ENCODE results near the gene ZNF845. TPM values are rescaled to one million over a fixed set of nuclear protein-coding genes. Genes with fewer than 3 reads are reported as not detected.
"Not testable (repeated sequence)": the region's sequence is repeated elsewhere in the genome, so short reads cannot be mapped to it uniquely, and the experiment has no call there.

Gene ZNF845
- 1 to 10 TPM; 7.7 to 9.8 (median 8.1) TPM for polyA plus RNA-seq (ENCODE audit: insufficient read length in 3 of 3)
- long read RNA-seq, donor 1, full-length matches to known transcripts, result 1 of 1 reads
- long read RNA-seq, donor 1, partial matches to known transcripts, result 0 of 1 reads
- long read RNA-seq, donor 1, other reads (novel, unspliced or antisense), result 0 of 1 reads
- long read RNA-seq, donor 2, full-length matches to known transcripts, result 1 of 1 reads
- long read RNA-seq, donor 2, partial matches to known transcripts, result 0 of 1 reads
- long read RNA-seq, donor 2, other reads (novel, unspliced or antisense), result 0 of 1 reads
- long read RNA-seq, donor 3, full-length matches to known transcripts, result 2 of 2 reads
- long read RNA-seq, donor 3, partial matches to known transcripts, result 0 of 2 reads
- long read RNA-seq, donor 3, other reads (novel, unspliced or antisense), result 0 of 2 reads
- long read RNA-seq, donor 4, full-length matches to known transcripts, result 1 of 1 reads
- long read RNA-seq, donor 4, partial matches to known transcripts, result 0 of 1 reads
- long read RNA-seq, donor 4, other reads (novel, unspliced or antisense), result 0 of 1 reads
- long read RNA-seq, donor 5, result 0 reads
- long read RNA-seq, donor 6, result 0 reads
- long read RNA-seq, donor 7, full-length matches to known transcripts, result 1 of 1 reads
- long read RNA-seq, donor 7, partial matches to known transcripts, result 0 of 1 reads
- long read RNA-seq, donor 7, other reads (novel, unspliced or antisense), result 0 of 1 reads
- long read RNA-seq, donor 8, result 0 reads
- long read RNA-seq, donor 9, full-length matches to known transcripts, result 4 of 4 reads
- long read RNA-seq, donor 9, partial matches to known transcripts, result 0 of 4 reads
- long read RNA-seq, donor 9, other reads (novel, unspliced or antisense), result 0 of 4 reads
- long read RNA-seq, donor 10, full-length matches to known transcripts, result 1 of 6 reads
- long read RNA-seq, donor 10, partial matches to known transcripts, result 5 of 6 reads
- long read RNA-seq, donor 10, other reads (novel, unspliced or antisense), result 0 of 6 reads
- long read RNA-seq, donor 11, full-length matches to known transcripts, result 1 of 1 reads
- long read RNA-seq, donor 11, partial matches to known transcripts, result 0 of 1 reads
- long read RNA-seq, donor 11, other reads (novel, unspliced or antisense), result 0 of 1 reads
- long read RNA-seq, donor 12, full-length matches to known transcripts, result 1 of 1 reads
- long read RNA-seq, donor 12, partial matches to known transcripts, result 0 of 1 reads
- long read RNA-seq, donor 12, other reads (novel, unspliced or antisense), result 0 of 1 reads
- long read RNA-seq, donor 13, full-length matches to known transcripts, result 1 of 1 reads
- long read RNA-seq, donor 13, partial matches to known transcripts, result 0 of 1 reads
- long read RNA-seq, donor 13, other reads (novel, unspliced or antisense), result 0 of 1 reads
- long read RNA-seq, donor 14, full-length matches to known transcripts, result 4 of 4 reads
- long read RNA-seq, donor 14, partial matches to known transcripts, result 0 of 4 reads
- long read RNA-seq, donor 14, other reads (novel, unspliced or antisense), result 0 of 4 reads
- long read RNA-seq, donor 15, result 0 reads
- long read RNA-seq, donor 16, full-length matches to known transcripts, result 2 of 2 reads
- long read RNA-seq, donor 16, partial matches to known transcripts, result 0 of 2 reads
- long read RNA-seq, donor 16, other reads (novel, unspliced or antisense), result 0 of 2 reads

GRCh38 chr19:53333463-53334449 lies at the start of gene ZNF845:
TSS of gene ZNF845 (plus strand) at chr19:53333749. CDS start at chr19:53341308, 7,559 bp downstream.
- peak; percentile 87 for DNase-seq

DNA sequence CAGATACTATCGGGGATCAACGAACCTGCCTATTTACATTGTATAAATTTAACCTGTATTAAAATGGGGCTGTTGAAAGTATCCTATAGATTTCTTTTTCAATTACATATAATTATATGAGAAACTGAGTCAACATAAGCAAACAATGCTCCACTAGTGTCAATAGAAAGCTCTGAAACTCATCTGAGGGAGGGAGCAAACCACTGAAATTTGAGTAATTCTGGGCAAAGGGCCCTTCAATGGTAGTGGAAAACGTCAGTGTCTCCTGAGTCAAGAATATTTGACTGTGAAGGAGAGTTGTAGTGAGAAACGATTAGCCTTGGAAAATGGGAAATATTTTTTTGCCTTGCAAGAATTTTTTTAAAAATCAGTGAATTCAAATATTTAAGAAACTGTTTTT lies 48.5 kb upstream of the ZNF845 start:
- no peak for DNase-seq

GRCh38 chr19:53290758-53291549 lies 42.6 kb upstream of the ZNF845 start:
- DNase-seq, result no peak

GRCh38 chr19:53294786-53295441 lies 38.6 kb upstream of the ZNF845 start:
- DNase-seq, result no peak

GRCh38 chr19:53301341-53301740 lies 32.2 kb upstream of the ZNF845 start:
- DNase-seq, result not testable (repeated sequence)

DNA sequence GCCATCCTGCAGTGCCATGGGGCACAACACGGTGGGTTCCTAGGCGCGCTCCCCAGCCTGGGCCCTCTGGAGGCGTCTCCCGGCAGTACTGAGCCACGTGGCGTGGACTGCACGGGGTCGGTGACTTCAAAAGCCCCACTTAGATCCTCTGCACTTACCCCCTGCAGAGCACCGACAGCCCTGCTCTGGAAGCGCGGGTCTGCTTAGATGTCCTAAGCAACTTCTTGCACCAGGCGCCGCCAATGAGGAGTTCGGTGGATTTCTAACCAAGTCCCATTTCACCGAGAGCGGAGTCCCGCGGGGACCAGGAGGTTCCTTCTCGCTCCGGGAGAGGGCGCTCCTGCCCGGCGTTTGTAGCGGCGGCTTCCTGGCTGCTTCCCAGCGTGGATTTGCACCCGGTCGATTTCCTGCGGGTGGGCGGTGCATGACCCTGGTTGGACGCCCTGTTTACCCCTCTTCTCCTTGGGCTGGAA lies 25.2 kb upstream of the ZNF845 start:
- peak; percentile 47 for DNase-seq

DNA sequence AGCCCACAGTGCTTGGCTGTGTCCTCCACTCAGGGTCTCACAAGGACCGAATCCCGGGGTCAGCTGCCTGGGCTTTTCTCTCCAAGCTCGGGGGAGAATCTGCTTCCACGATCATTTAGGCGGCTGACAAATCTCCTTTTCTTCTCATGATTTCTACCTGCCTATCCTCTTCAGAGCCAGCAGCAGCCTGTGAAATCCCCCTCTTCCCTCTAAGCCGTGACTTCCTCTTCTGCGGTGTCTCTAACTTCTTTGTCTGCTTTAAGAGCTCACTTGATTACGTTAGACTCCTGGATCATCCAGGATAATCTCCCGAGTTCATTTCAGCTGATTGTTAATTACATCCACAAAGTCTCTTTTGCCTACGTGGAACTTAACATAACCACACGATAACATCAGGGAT lies 22.5 kb upstream of the ZNF845 start:
- no peak for DNase-seq

DNA sequence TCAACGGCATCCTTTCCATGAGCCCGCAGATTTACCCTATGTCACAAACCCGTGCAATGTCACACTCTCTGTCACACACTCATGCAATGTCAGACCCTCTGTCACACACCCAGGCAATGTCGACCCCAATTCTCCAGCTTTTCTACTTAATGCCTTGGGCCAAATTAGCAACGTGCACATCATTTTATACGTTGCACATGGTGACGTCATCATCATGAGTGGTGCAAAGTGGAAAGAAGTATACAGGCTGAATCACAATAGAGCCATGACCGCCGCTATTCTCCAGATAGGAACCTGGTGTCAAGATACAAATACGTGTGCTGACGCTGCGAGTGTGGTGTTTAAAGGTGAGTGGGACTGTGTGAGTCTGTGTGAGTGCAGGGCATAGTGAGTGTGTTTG lies 21.7 kb upstream of the ZNF845 start:
- no peak for DNase-seq

DNA sequence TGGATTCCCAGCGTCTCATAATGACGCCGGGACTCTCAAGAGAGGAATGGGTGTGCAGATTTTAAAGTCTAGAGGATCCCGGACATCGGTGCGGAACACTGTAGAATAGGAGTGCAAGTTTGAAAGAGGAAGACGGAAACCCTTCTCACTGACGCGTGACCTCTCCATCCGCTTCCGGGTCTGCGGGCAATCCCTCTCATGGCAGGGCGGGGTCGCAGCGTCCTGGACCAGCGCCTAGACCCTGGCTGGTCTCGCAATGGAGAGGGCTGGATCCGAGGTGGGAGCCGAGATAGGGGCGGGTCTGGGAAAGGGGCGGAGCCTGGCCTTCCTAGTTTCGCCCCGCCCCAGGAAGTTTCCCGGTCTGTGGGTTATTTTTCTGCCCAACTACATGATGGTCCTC lies 4.6 kb upstream of the ZNF845 start:
- DNase-seq, result no peak

- no peak for DNase-seq
These were observed 1.1 kb upstream of the ZNF845 start for GRCh38 chr19:53332484-53332883.

DNA sequence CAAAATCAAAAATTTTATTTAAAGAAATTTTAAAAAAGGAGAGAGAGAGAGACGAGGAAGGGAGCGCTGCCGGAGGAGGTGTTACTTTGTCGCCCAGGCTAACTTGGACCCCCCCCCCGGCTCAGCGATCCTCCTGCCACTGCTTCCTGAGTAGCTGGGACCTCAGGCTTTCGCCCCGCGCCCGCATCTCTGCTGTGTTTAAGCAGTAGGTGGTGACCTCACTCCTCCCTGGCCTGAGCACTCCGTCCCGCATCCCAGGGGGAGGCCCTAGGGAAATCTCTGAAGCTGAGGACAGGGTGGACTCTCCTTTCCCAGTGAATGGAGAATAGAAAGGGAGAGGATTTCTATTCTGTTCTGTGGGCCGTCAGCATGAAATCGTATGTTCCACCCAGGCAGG lies 485 bp upstream of the ZNF845 start:
- peak; percentile 40 for DNase-seq

DNA sequence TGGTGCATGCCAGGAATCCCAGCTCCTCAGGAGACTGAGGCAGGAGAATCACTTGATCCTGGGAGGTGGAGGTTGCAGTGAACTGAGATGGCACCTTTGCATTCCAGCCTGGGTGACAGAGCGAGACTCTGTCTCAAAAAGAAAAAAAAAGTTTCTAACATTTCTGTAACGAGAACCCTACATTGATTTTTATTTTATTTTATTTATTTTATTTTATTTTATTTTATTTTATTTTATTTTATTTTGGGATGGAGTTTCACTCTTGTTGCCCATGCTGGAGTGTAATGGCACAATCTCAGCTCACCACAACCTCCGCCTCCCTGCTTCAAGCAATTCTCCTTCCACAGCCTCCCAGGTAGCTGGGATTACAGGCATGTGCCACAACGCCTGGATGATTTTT lies 10.9 kb downstream of the ZNF845 start:
- DNase-seq, result not testable (repeated sequence)

- DNase-seq, result no peak
These were observed 22.2 kb downstream of the ZNF845 start for GRCh38 chr19:53355739-53356138.

DNA sequence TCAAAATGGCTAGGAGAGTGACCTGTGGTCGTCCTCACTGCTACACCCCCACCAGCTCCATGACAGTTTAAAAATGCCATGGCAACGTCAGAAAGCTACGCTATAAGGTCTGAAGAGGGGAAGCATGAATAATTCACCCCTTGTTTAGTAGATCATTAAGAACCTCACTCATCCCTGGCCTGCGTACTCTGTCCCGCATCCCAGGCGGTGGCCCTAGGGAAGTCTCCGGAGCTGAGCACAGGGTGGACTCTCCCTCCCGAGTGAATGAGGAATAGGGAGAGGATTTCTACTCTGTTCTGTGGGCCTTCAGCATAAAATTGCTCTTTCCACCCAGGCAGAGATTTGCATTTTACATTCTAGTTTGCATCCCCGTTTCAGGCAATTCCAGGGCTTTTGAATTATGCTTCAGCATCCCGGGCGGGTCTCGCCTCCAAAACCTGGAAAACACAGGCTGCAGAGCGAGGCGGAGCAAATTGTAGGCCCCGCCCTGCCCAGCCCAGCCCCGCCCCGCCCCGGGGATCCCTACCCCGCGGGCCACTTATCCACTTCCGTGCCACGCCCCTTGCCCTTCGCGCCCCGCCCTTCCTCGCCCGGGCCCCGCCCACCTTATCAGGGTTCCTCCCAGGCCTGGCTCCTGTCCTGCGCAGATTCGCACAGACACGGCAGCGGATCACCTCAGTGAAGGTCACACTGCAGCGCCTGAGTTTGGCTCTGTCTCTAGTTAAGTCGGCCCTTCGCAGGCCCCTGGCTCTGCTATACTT lies 24.5 kb downstream of the ZNF845 start:
- DNase-seq, result no peak

- not testable (repeated sequence) for DNase-seq
These were observed 26.5 kb downstream of the ZNF845 start for GRCh38 chr19:53360056-53360455.

DNA sequence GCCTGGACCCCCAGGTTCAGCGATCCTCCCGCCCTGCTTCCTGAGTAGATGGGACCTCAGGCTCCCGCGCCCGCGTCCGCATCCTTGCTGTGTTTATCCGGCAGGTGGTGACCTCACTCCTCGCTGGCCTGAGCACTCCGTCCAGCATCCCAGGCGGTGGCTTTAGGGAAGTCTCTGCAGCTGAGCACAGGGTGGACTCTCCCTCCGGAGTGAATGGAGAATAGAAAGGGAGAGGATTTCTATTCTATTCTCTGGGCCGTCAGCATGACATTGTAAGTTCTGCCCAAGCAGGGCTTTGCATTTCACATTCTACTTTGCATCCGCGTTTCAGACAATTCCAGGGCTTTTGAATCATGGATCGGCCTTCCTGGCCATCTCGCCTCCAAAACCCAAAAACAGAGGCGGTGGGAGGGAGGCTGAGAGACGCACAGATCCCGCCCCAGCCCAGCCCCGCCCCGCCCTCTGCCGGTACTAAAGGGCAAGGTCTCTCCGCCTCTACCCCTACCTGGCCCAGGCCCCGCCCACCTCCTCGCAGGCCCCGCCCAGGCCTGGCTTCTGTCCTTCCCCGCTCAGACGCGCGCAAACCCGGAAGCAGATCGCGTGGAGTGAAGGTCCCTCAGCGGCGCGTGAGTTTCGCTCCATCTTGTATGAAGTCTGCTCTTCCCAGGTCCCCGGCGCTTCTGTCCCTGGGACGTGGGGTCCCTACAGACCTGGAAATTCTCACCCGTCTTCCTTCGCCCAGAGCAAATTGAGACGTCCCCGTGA lies 31.8 kb downstream of the ZNF845 start, which contains the start of gene ZNF525:
Gene ZNF525, plus strand, starts transcription at position 572 of the 765 bp plus-strand sequence. CDS start 6,577 bp downstream, outside the sequence.
- DNase-seq, result peak; percentile 88
